Right lobe of liver (tissue), 4 donors: ENCODE results near the gene ICOSLG.

Source experiments
- CTCF ChIP-seq, 4 donors: fragments of 200-600 bp in 3 of 4; fragments of 450-650 bp in 1 of 4; IDR thresholded peaks; one replicate each; pipeline versions ENCODE4 v1.5.1 to v1.8.0; 2016 to 2022; ENCODE audit warnings: antibody characterized with exemption in 4 of 4, mild to moderate bottlenecking in 2 of 4
- POLR2A ChIP-seq: fragments of 450-650 bp; IDR thresholded peaks from one replicate; pipeline ENCODE4 v1.6.1; 2017; ENCODE audit warnings: antibody characterized with exemption, mild to moderate bottlenecking
- donor health status: DM: no; HTN: no; CAD: no.
- donor health status: DM: no; HTN: no; CAD: no.
- donor health status: DM: no; HTN: yes; CAD: no.

GRCh38 chr21:44260791-44261631, 20.3 kb upstream of the ICOSLG start:
- TF ChIP-seq POLR2A: no peak
- no peak for TF ChIP-seq CTCF (IDR thresholded peaks at IDR 0.05)
